NCI-H748 (cell line): Measurements from ENCODE around the gene SPON1.
"Not testable (repeated sequence)": the region's sequence is repeated elsewhere in the genome, so short reads cannot be mapped to it uniquely, and the experiment has no call there.

Experiments
- DNase-seq: peaks from one replicate; lab custom pipeline; 2025; ENCODE audit not compliant: unreplicated experiment; lab: John Stamatoyannopoulos, UW

SPON1 gene

GRCh38 chr11:13983081-13983751 is 20.7 kb downstream of the SPON1 start:
- no peak for DNase-seq

DNA sequence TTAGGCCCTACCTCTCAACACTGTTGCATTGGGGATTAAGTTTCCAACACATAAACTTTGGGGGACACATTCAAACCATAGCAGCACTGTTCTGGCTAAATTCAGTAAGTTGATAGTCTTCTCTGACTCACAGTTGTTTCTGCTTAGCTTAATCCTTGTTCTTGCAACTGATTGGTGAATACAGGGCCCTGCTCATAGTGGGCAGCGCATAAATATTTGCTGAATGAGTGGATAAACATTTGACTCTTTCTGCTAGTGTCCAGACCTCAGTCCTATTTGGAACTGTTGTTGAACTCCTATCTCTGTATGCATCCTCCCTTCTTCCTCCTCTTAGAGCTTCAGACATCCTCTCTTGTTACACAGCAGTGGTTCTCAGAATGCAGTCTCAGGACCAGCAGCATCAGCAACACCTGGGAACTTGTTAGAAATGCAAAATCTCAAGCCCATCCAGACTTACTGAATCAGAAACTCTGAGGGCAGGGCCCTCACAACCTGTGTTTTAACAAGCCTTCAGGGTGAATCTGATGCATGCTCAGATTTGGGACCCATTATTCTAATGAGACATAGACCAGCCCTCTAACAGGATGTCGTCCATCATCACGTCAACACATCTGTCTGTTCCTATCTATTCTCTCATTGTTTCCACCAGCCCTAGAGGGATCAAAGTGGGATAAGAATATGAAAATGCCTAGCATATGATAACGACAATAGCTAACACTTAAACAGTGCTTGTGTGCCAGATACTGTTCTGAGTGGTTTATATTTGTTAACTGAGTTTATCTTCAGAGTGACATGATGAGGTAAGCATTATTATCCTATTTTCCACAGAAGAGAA is 22.3 kb downstream of the SPON1 start:
- DNase-seq = no peak

GRCh38 chr11:13986695-13987094 is 24.2 kb downstream of the SPON1 start:
- DNase-seq = not testable (repeated sequence)

DNA sequence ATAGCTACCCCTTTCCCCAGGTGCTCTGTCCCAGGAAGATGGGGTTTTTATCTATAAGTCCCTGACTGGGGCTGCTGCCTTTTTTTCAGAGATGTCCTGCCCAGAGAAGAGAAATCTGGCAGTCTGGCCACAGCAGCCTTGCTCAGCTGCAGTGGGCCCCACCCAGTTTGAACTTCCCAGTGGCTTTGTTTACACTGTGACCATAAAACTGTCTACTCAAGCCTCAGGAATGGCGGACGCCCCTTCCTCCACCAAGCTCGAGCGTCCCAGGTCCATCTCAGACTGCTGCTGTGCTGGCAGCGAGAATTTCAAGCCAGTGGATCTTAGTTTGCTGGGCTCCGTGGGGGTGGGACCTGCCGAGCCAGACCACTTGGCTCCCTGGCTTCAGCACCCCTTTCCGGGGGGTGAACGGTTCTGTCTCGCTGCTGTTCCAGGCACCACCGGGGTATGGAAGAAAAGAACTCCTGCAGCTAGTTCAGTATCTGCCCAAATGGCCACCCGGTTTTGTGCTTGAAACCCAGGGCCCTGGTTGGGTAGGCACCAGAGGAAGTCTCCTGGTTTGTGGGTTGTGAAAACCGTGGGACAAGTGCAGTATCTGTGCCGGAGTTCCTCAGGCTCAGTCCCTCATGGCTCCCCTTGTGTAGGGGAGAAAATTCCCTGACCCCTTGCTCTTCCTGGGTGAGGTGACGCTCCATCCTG is 29.8 kb downstream of the SPON1 start:
- DNase-seq = peak; percentile 33

DNA sequence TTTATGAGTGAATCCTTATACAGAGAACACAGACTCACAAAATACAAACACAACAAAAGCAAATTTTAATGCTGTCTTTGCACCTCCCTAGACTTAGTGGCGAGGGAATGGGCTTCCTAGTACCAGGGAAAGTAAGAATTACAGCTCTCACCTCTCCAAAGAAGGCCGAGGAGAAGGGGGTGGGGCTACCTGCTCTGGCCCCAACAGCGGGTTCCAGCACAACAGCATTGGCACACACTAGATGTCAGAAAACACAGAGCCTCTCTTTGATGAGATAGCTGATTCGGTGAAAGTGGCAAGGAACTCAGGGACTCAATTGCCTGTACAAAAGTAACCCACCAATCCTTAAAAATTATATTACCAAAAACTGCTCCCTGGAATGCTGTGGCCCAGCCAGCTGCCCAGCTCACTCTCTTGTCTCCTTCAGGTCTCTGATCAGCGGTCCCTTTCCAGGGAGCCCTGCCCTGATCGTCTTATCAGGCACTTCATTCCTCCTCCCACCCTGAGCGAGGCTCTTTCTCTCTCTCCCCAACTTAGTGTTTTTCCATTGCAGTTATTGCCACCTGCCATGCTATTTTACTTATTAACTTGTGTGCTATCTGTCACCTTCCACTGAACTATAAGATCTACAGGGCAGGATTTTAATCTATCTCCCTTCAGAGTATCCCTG is 30.7 kb downstream of the SPON1 start:
- DNase-seq = no peak

DNA sequence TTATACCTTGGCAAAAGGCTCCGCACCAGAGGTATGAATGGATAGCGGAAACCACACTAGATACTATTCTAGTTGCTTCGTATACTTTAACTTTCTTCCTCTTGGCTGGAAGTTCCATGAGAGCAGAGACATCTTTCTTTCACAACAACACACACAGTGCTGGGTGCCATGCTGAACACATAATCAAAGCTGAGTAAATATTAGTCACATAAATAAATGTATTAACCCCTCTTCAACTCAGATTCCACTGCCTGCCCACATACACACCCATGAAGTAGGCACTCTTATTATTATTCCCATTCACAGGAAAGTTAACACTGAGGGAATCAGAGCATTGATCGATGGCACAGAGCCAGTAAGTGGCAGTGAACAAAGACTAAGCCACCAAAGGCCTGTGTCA is 35.4 kb downstream of the SPON1 start:
- DNase-seq = peak; percentile 5

DNA sequence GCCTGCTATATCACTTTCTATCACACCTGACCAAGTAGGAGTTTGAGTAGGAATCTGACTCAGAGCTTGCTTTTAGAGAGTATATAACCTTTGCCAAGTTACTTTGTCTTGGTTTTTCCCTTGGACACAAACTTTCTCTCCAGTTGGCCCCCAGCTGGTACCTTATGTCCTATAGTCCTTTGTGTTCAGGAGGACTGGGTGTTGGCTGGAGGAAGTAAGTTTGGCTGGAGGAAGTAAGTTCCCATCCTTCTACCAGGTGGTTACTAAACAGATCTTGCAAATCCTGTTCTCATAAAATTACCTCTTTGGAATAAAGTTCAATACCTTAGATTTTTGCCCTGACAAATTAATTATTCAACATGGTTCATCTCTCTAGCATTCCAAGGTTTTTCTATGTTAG is 37.2 kb downstream of the SPON1 start:
- DNase-seq = no peak

DNA sequence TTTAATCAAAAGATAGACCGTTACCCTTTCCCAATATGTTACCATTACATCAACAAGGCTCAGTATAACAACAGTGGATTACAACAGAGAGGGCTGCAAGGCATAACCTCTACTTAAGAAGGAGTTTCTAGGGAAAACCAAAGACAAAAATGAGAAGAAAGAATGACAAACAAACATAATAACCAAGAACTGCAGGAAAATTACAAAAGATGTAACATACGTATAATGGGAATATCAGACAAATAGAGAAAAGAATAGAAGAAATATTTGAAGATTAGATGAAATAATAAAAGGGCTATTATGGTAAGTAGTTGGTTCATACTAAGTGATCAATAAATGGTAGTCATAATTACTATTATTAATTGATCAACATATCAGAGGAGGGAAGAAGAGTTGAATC is 39.1 kb downstream of the SPON1 start:
- no peak for DNase-seq

- DNase-seq = no peak
Measured at GRCh38 chr11:14007566-14007965, 45.0 kb downstream of the SPON1 start.

DNA sequence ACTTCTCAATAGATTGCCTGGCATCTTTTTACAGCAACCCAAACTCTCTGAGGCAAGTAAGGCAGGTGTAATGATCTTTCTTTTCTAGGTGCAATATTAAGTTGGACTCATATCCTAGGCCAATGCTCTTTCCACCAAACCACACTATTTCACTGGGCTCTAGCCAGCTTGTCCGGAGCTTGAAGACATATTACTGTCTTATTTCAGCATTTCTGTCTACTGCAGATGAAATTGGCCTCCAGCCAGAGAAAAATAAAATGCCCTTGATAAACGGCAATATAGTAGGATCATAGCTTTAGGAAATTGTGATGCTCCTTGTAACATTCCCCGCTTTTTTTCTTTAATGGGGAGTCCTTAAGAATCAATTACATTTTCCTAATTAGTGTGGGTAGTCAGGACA is 48.1 kb downstream of the SPON1 start:
- no peak for DNase-seq

DNA sequence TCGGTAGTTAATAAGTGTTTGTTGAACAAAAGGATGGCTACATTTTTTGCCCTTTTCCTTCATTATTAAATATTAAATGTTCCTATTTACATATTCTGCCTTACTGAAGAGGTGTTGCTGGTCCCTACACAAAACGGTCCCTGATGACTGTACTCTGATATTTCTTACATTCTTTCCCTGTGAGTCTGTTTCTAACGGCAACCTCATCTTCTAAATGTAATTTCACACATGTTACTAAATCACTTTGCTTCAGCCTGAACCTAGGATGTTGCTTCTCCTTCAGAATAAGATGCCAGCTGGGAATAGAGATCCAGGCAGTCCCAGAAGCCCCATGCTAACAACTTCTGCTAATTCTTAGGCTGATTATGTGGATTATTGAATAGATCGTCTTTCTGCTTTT is 50.3 kb downstream of the SPON1 start:
- no peak for DNase-seq

GRCh38 chr11:14015711-14016110 is 53.2 kb downstream of the SPON1 start:
- no peak for DNase-seq

DNA sequence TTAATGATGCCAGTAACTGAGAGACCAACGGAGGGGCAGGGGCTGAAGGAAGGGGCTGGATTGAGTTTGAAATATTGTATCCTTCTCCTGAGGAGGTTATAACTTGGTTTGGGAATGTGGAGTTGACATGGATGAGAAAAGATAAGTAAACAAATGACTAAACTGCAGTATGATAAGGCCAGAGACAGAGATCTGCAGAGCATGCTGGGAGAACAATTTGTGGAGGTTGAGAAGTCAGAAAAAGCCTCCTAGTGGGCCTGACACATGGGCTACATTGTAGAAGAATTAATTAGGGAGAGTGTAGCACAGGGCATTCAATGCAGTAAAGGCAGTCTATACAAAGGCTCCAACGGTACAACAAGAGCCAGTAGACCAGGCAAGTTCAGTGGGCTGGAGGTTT is 55.9 kb downstream of the SPON1 start:
- DNase-seq = no peak

DNA sequence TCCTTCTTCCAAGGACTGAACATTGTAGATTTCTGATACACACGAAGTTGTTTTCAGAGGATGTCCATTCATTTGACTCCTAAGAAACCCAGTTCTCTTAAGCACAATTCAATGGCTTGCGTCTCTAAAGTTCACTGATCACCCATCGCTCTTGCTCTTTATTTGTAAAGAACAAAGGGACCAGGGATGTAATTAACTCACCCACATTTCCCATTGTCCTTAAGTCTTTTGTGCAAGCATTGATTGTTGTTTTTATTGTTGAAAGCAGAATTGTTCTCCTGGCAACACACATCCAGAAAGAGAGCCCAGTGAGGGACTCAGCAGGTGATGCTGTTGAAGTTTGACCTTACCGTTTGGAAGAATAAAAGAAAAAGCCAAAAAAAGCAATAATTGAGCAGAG is 59.2 kb downstream of the SPON1 start:
- peak; percentile 87 for DNase-seq

GRCh38 chr11:14022251-14022650 is 59.7 kb downstream of the SPON1 start:
- DNase-seq = no peak

DNA sequence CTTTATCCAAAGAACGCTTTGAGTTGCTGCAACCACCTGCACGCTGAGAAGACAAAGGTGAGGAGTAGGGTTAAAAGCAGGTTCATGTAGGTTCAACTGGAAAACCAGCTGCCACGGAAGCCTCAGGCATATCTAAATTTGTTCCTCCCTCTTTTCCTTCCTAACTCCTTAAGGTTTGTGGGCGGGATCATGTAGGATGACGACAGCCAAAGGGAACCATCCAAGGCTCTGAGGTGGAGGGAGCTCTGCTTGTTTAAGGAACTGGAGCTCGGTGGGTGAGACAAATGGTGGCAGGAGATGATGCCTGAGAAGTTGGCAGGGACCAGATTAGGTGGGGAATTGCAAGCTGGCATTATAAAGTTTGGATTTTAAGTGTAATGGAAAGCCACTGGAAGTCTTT is 60.3 kb downstream of the SPON1 start:
- DNase-seq = no peak

DNA sequence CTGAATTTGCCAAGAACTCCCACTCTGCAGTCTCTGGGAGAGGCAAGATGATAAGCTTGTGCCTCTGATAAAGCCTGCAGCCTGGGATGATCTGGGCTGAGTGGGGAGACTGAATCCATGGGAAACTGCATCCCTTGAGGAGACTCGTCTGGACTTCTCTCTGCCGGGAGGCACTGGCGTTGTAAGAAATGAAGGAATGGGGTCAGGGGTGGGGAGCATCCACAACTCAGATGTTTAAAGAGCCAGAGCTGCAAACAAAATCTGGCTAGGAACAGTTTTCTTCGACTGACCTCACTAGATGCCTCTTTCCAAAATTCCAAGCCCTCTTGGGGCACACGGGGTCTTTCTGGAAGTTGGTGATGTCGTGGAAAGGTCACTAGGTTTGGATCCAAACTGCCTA is 64.4 kb downstream of the SPON1 start:
- DNase-seq = no peak

DNA sequence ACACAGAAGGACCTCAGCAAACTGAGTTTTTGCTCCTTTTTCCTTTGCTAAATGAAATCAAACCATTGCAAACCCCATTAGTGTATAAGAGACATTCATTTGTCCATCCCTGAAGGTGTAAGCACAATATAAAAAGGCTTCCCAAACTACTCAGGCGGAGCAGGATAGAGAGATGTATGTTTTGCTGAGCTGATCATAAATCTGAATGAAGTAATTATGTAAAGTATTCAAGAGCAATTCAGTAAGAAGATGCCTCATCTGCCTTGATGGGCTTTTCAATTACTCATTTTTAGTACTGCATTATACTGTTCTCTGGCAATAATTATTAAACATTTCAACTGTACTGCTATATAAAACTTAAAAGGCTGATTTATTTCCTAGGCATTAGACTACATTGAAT is 65.0 kb downstream of the SPON1 start:
- no peak for DNase-seq

DNA sequence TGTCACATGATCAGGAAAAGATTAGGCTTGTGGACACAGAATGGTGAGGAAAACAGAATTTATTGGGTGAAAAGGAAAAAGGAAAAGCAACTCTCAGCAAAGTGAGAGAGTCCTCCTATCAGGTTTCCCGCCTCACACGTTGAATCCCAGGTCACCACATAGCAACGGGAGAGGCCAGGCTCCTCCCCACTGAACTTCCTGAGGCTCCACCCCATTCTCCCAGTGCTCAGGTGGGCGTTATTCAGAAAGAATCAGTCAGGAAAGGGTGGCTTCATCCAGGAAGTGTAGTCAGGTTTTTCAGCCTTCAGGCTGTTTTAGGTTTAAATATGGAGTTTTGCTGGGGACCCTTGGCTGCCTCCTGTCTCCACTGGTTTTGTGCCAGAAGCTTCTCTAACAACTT is 66.9 kb downstream of the SPON1 start:
- peak; percentile 18 for DNase-seq

GRCh38 chr11:14029971-14030920 is 67.7 kb downstream of the SPON1 start:
- peak; percentile 80 for DNase-seq
